RWPE2 (cell line): ENCODE results near the gene AMACR.

Source experiments
- ATAC-seq: fragments of 200-7000 bp; cut with Tn5 transposase; 3 replicates; pipeline ENCODE4 v1.9.1; 2021; ENCODE audit warnings: low read depth
- DNase-seq: peaks from one replicate; pipeline ENCODE4 v3.0.0-alpha.2; 2020; ENCODE audit warnings: low spot score
- H3K27ac ChIP-seq: fragments of 450-650 bp; 2 replicates; pipeline ENCODE4 v1.5.1; 2017; ENCODE audit warnings: mild to moderate bottlenecking; ENCODE audit not compliant: poor library complexity, severe bottlenecking
- H3K27me3 ChIP-seq: fragments of 250-450 bp; sonication (Bioruptor Pico); 2 replicates; pipeline ENCODE4 v1.5.1; 2021; ENCODE audit warnings: mild to moderate bottlenecking, moderate library complexity; ENCODE audit not compliant: insufficient read depth, poor library complexity, severe bottlenecking
- H3K36me3 ChIP-seq: fragments of 250-450 bp; sonication (Bioruptor Pico); 2 replicates; pipeline ENCODE4 v1.5.1; 2020; ENCODE audit warnings: low read depth, mild to moderate bottlenecking, moderate library complexity
- H3K4me1 ChIP-seq: fragments of 250-450 bp; sonication (Bioruptor Pico); 2 replicates; pipeline ENCODE4 v1.5.1; 2021; ENCODE audit warnings: mild to moderate bottlenecking, moderate library complexity; ENCODE audit not compliant: insufficient read depth, poor library complexity, severe bottlenecking
- H3K4me3 ChIP-seq: fragments of 250-450 bp; sonication (Bioruptor Pico); 2 replicates; pipeline ENCODE4 v1.5.1; 2021; ENCODE audit warnings: mild to moderate bottlenecking, moderate library complexity; ENCODE audit not compliant: severe bottlenecking
- H3K9me3 ChIP-seq: fragments of 250-450 bp; sonication (Bioruptor Pico); 2 replicates; pipeline ENCODE4 v1.5.1; 2021; ENCODE audit warnings: mild to moderate bottlenecking, moderate library complexity; ENCODE audit not compliant: severe bottlenecking
- TF ChIP-seq, protein P1 (sequence below): fragments of 450-650 bp; IDR thresholded peaks from one replicate; pipeline ENCODE4 v1.5.1; 2017; ENCODE audit warnings: mild to moderate bottlenecking, moderate library complexity; ENCODE audit not compliant: poor library complexity, severe bottlenecking

The AMACR gene

GRCh38 chr5:33997331-33997983 is 10.4 kb downstream of the AMACR start:
- ATAC-seq (peak; percentile 76), DNase-seq (no peak)
- H3K27me3 ChIP-seq = no peaks in the 10 kb centered on the region
- H3K27ac ChIP-seq = no peak overlapping the region
- no peaks in the 10 kb centered on the region for H3K4me1 ChIP-seq
- H3K4me3 ChIP-seq = no peak overlapping the region
- 0 out of 2 replicates have a peak, but pooled peaks cover 3% of the 10 kb centered on the region for H3K36me3 ChIP-seq
- TF ChIP-seq, protein P1, sequence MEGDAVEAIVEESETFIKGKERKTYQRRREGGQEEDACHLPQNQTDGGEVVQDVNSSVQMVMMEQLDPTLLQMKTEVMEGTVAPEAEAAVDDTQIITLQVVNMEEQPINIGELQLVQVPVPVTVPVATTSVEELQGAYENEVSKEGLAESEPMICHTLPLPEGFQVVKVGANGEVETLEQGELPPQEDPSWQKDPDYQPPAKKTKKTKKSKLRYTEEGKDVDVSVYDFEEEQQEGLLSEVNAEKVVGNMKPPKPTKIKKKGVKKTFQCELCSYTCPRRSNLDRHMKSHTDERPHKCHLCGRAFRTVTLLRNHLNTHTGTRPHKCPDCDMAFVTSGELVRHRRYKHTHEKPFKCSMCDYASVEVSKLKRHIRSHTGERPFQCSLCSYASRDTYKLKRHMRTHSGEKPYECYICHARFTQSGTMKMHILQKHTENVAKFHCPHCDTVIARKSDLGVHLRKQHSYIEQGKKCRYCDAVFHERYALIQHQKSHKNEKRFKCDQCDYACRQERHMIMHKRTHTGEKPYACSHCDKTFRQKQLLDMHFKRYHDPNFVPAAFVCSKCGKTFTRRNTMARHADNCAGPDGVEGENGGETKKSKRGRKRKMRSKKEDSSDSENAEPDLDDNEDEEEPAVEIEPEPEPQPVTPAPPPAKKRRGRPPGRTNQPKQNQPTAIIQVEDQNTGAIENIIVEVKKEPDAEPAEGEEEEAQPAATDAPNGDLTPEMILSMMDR = peak; percentile 90
- H3K9me3 ChIP-seq = peaks cover 2% of the 10 kb centered on the region

DNA sequence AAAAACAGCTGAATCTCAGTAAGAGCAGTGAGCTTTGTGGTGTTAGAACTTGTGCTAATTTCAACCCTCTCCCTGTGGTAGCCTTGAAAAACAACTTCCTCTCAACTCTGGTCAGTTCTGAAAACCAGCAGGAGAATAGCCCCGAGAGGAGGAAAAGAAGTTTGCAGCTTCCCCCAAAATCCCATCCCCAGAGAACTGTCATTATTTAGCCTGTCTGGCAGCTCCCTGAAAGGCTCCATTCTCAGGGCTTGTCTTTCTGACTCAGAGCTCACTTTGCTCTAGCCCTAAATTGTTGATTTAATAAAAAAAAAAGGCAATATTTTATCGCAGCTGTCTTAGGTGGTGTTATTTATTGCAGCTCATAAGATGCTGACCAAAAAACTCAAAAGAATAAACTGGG is 12.0 kb downstream of the AMACR start:
- Histone ChIP-seq H3K27ac (no peak overlapping the region), H3K9me3 (peaks cover 2% of the 10 kb centered on the region), H3K27me3 (no peaks in the 10 kb centered on the region), H3K4me1 (no peaks in the 10 kb centered on the region), H3K36me3 (0 out of 2 replicates have a peak, but pooled peaks cover 3% of the 10 kb centered on the region), H3K4me3 (no peak overlapping the region)
- ATAC-seq (no peak), DNase-seq (no peak)
- TF ChIP-seq, protein P1 = no peak

- DNase-seq (no peak), ATAC-seq (peak; percentile 62)
These were observed 13.0 kb downstream of the AMACR start for GRCh38 chr5:33994845-33995244.

GRCh38 chr5:33992864-33993263 is 15.0 kb downstream of the AMACR start:
- DNase-seq (no peak), ATAC-seq (no peak)
- Histone ChIP-seq H3K36me3 (peaks cover 10% of the 10 kb centered on the region; the same call in 1 of the 2 replicates), H3K27ac (no peak overlapping the region), H3K9me3 (peaks cover 2% of the 10 kb centered on the region), H3K4me3 (no peak overlapping the region), H3K27me3 (no peaks in the 10 kb centered on the region), H3K4me1 (no peaks in the 10 kb centered on the region)
- TF ChIP-seq, protein P1 = no peak

More at GRCh38 chr5:33994845-33995244, 13.0 kb downstream of the AMACR start:
- TF ChIP-seq, protein P1 = peak; percentile 26
- H3K27me3 ChIP-seq = no peaks in the 10 kb centered on the region
- H3K4me3 ChIP-seq = no peak overlapping the region
- 0 out of 2 replicates have a peak, but pooled peaks cover 3% of the 10 kb centered on the region for H3K36me3 ChIP-seq
- peaks cover 2% of the 10 kb centered on the region for H3K9me3 ChIP-seq
- H3K27ac ChIP-seq = no peak overlapping the region
- no peaks in the 10 kb centered on the region for H3K4me1 ChIP-seq

- DNase-seq (no peak), ATAC-seq (no peak)
- peaks cover 6% of the 10 kb centered on the region; the same call in 1 of the 2 replicates for H3K36me3 ChIP-seq
- H3K9me3 ChIP-seq = no peaks in the 10 kb centered on the region
- H3K27ac ChIP-seq = no peak overlapping the region
- H3K27me3 ChIP-seq = no peaks in the 10 kb centered on the region
- no peak overlapping the region for H3K4me3 ChIP-seq
- TF ChIP-seq, protein P1 = no peak
- H3K4me1 ChIP-seq = no peaks in the 10 kb centered on the region
These were observed 22.4 kb downstream of the AMACR start for GRCh38 chr5:33985447-33985846.
